Measurements from ENCODE around the gene DUOX2. TPM values are rescaled to one million over a fixed set of nuclear protein-coding genes. Genes with fewer than 3 reads are reported as not detected.

The DUOX2 gene
- total and polyA plus RNA-seq, 4 donors, result 1.0 to 3.8 (median 2.1) TPM

DNA sequence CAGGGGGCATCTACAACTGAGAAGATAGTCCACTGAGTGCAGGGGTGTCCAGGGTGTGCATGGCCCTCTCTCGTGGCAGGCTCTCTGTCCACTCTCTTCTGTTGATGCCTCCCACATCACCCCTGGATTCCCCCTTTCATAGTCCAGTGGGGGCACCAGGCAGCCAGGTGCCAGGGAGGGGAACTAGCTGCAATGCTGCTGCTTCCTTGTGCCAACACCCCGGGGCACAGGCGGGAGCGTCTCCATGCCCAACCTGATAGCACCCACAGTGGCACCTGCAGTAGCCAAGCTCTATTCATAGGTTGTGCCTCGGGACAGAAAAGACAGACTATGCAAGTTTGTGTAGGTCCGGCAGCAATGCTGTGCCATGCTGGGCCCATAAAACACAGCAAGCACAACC is 11.7 kb downstream of the DUOX2 start:
- H3K27ac ChIP-seq (ENCODE audit: low read depth in 1 of 2, low read length in 1 of 2), result no peak overlapping the region
- peaks cover 0 to 3% (median 0%) of the 10 kb centered on the region in 3 donors for H3K27me3 ChIP-seq (ENCODE audit: control insufficient read depth in 3 of 3, insufficient read depth in 3 of 3, low read length in 2 of 3)
- no peaks in the 10 kb centered on the region for H3K4me1 ChIP-seq (ENCODE audit: control insufficient read depth in 5 of 5, insufficient read depth in 5 of 5, low read length in 5 of 5)
- H3K4me3 ChIP-seq, result no peak overlapping the region
- peaks cover 0 to 2% (median 0%) of the 10 kb centered on the region in 4 donors for H3K36me3 ChIP-seq (ENCODE audit: control insufficient read depth in 4 of 4, insufficient read depth in 4 of 4, low read length in 4 of 4)
- 86 to 93% methylated on average over 6 of the region's 6 CpGs for WGBS, 2 donors
- H3K9me3 ChIP-seq (ENCODE audit: control insufficient read depth in 4 of 4, insufficient read depth in 3 of 4, low read length in 3 of 4), result no peaks in the 10 kb centered on the region
- TF ChIP-seq, protein P1, sequence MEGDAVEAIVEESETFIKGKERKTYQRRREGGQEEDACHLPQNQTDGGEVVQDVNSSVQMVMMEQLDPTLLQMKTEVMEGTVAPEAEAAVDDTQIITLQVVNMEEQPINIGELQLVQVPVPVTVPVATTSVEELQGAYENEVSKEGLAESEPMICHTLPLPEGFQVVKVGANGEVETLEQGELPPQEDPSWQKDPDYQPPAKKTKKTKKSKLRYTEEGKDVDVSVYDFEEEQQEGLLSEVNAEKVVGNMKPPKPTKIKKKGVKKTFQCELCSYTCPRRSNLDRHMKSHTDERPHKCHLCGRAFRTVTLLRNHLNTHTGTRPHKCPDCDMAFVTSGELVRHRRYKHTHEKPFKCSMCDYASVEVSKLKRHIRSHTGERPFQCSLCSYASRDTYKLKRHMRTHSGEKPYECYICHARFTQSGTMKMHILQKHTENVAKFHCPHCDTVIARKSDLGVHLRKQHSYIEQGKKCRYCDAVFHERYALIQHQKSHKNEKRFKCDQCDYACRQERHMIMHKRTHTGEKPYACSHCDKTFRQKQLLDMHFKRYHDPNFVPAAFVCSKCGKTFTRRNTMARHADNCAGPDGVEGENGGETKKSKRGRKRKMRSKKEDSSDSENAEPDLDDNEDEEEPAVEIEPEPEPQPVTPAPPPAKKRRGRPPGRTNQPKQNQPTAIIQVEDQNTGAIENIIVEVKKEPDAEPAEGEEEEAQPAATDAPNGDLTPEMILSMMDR (IDR thresholded peaks at IDR 0.05; ENCODE audit: control extremely low read depth, extremely low read depth), result no peak
- H3K9ac ChIP-seq (ENCODE audit: insufficient read depth in 1 of 2, low read length in 2 of 2), result no peak overlapping the region
- ATAC-seq (ENCODE audit: insufficient read depth, low FRiP score) (no peak), DNase-seq (no peak)

DNA sequence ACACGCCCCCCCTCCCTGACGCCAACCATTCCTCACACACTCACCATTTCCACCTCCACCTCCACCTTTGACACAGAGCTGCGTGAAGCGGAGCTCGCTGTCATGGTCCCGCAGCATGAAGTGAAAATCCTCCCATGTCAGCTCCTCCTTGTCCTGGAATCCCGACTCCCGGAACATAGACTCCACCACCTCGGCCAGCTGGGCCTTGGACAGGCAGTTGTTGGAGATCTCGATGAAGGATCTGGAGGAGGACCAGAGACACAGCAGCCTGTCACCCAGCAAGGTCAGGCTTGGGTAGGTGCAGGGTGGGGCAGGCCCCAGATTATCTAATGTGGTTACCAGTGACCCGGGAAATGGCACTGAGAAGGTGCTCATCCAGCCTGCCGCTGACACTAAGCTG is 12.2 kb downstream of the DUOX2 start:
- DNase-seq, result no peak
- Histone ChIP-seq H3K27ac (ENCODE audit: low read depth in 1 of 2, low read length in 1 of 2) (no peak overlapping the region), H3K4me3 (no peak overlapping the region), H3K9ac (ENCODE audit: insufficient read depth in 1 of 2, low read length in 2 of 2) (no peak overlapping the region), H3K27me3 (ENCODE audit: control insufficient read depth in 3 of 3, insufficient read depth in 3 of 3, low read length in 2 of 3) (peaks cover 0 to 3% (median 0%) of the 10 kb centered on the region in 3 donors), H3K9me3 (ENCODE audit: control insufficient read depth in 4 of 4, insufficient read depth in 3 of 4, low read length in 3 of 4) (no peaks in the 10 kb centered on the region), H3K36me3 (ENCODE audit: control insufficient read depth in 4 of 4, insufficient read depth in 4 of 4, low read length in 4 of 4) (no peaks in the 10 kb centered on the region), H3K4me1 (ENCODE audit: control insufficient read depth in 5 of 5, insufficient read depth in 5 of 5, low read length in 5 of 5) (no peaks in the 10 kb centered on the region)
- ATAC-seq (ENCODE audit: insufficient read depth, low FRiP score), result no peak
- TF ChIP-seq, protein P1 (IDR thresholded peaks at IDR 0.05; ENCODE audit: control extremely low read depth, extremely low read depth), result no peak
- 94 to 96% methylated on average over 12 of the region's 12 CpGs for WGBS, 2 donors

DNA sequence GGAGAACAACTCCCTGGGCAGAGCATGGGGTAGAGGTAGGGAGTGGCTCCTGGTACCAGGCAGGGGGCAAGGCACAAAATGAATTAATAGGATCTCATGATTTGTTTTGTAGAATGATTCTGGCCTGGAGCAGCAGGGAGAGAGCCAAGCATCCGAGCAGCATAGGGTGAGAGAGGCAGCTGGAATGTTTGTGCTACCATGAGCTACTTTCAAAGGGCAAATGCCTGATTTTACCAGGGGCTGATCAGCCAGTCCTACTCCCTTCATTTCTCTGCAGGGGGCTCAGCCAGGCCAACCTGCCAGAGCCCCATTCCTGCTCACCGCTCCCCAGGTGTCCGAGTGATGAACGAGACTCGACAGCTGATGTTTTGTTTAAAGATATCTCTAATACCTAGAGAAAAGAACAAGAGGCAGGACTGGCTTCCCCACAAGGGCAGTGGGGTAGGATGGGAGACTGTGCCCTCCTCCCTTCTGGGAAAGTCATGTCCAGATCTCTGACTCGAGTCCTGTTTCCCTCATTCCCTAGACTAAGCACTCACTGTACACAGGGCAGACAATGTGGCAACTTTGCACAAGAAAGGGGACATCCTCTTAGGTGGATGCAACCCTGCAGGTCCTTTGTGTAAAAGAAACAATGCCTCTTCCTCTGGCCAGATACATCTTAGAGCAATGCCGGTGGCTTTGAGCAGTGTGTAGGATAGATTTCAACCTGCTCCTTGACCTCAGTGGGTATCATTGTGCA is 12.9 kb downstream of the DUOX2 start:
- H3K36me3 ChIP-seq (ENCODE audit: control insufficient read depth in 4 of 4, insufficient read depth in 4 of 4, low read length in 4 of 4), result no peaks in the 10 kb centered on the region
- no peak overlapping the region for H3K27ac ChIP-seq (ENCODE audit: low read depth in 1 of 2, low read length in 1 of 2)
- H3K9me3 ChIP-seq (ENCODE audit: control insufficient read depth in 4 of 4, insufficient read depth in 3 of 4, low read length in 3 of 4), result no peaks in the 10 kb centered on the region
- ATAC-seq (ENCODE audit: insufficient read depth, low FRiP score) (no peak), DNase-seq (no peak)
- WGBS, 2 donors, result 67 to 68% methylated on average over 7 of the region's 7 CpGs
- TF ChIP-seq, protein P1 (IDR thresholded peaks at IDR 0.05; ENCODE audit: control extremely low read depth, extremely low read depth), result no peak
- H3K4me3 ChIP-seq, result no peak overlapping the region
- no peak overlapping the region for H3K9ac ChIP-seq (ENCODE audit: insufficient read depth in 1 of 2, low read length in 2 of 2)
- H3K4me1 ChIP-seq (ENCODE audit: control insufficient read depth in 5 of 5, insufficient read depth in 5 of 5, low read length in 5 of 5), result no peaks in the 10 kb centered on the region
- H3K27me3 ChIP-seq (ENCODE audit: control insufficient read depth in 3 of 3, insufficient read depth in 3 of 3, low read length in 2 of 3), result no peaks in the 10 kb centered on the region
